CD4-positive, alpha-beta T cell treated with Interleukin-6 for 4 hours (primary cell): ENCODE results near the gene PPM1G.
A peak's percentile ranks its signal among the peaks of the same experiment; 100 is the strongest.

Experiments used
- DNase-seq: peaks from one replicate; pipeline ENCODE4 v3.0.0-alpha.2; 2020; ENCODE audit warnings: mixed read lengths

Gene PPM1G

GRCh38 chr2:27408601-27409320, 630 bp downstream of the PPM1G start:
- DNase-seq, result no peak

DNA sequence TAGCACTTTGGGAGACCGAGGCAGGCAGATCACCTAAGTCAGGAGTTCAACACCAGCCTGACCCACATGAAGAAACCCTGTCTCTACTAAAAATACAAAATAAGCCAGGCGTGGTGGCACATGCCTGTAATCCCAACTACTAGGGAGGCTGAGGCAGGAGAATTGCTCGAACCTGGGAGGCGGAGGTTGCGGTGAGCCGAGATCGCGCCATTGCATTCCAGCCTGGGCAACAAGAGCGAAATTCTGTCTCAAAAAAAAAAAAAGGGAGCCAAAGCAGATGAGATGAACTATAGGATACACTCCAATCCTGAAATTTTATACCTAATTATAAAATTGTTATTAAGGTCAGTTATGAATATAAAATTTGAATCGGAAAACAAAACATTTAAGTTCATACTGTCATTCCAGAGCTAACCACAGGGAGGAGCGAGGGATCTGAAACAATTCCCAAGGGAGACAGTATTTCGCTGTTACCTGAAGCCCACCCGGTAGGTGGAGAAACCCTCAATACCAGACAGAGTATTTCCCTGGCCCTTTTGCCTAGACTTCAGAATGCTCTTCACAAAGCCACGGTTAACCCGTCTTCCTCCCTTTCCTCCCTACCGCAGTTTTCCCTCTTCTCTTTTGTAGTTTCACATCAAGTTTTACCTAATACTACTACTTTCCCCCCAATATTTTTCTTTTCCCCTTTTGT, 1.4 kb downstream of the PPM1G start:
- no peak for DNase-seq

DNA sequence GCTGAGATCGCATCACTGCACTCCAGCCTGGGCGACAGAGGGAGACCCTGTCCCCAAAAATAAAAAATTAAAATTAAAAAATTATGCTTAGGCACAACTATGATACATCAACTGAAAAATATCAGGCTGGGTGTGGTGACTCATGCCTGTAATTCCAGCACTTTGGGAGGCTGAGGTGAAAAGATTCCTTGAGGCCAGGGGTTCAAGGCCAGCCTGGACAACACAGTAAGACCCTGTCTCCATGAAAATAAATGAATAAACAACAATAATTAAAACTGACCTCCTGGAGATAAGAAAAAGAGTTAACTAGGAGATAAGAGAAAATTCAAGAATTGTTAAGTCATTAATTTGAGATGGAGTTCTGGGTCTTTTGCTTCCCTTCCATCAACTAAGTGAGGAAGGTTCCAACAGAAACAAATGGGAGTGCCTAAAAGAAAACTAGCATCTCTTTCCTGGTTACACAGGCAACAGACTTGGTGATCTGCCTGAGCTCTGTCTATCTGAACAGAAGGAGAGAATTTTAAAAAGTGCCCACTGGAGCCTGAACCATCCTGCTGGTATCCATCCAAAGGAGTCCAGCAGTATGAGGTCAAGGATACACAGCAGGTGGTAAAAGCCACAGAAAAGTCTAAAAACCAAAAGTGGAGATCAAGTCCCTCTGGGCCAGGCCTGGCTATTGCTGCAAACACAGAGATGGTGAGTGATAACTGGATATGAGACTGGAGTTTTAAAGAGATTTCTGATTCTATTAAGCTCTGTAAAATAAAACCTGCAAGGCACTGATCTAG, 8.8 kb downstream of the PPM1G start:
- DNase-seq, result no peak

DNA sequence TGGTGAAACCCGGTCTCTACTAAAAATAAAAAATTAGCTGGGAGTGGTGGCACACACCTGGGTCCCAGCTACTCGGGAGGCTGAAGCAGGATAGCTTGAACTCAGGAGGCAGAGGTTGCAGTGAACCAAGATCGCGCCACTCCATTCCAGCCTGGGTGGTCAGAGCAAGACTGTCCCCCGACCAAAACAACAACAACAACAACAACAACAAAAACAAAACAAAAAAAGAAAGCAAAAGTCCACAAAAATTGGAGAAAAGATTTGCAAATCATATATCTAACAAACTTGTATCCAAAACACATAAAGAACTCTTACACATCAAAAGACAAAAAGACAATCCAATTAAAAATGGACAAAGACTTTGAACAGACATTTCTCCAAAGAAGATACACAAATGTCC, 10.4 kb downstream of the PPM1G start:
- no peak for DNase-seq

GRCh38 chr2:27393225-27393624, 16.2 kb downstream of the PPM1G start:
- DNase-seq, result no peak

- DNase-seq, result no peak
These were observed 18.3 kb downstream of the PPM1G start for GRCh38 chr2:27390822-27391679.

- no peak for DNase-seq
These were observed 27.7 kb downstream of the PPM1G start for GRCh38 chr2:27381577-27382181.

DNA sequence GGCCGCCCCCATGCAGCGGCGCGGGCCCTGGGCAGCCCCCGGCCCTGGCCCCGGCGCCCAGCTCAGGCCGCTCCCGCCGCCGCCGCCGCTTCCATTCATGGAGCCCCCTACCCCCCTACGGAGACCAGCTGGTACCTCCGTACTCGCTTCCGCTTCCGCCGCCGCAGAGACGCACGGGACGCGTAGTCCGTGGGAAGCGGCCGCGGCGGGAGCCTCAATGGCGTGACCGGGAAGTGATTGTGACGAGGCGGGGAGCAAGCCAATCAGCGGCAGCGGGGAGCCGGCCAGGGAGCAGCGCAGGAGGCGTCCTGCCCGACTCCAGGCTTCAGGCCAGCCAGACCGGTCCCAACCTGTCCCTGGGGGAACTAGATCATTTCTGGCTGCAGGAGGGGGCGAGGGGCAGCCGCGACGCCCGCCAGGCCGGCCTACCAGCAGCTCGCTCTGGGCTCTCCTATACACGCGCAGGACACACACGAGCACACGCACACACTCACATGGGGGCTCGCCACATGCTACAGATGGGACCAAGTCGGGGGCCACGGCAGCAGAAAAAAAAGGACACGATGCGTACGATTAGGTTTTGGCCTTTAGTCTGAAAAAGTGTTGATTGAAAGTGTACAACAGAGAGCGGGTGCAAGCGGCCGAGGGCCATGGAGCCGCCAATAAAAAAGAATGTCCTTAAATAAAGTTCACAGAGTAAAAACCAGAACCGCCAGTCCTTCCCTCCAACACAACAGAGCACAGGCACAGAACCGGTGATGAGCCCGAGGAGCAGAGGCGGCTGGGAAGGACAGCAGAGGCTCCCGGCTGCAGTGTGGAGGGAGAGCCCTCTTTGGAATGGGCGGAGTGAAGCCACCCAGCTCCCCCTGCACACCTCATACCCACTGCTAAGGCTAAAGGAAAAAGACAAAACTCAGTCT, 28.5 kb downstream of the PPM1G start, which contains the start of gene ZNF513:
Gene ZNF513, minus strand, starts transcription at position 109 of the 920 bp plus-strand sequence. CDS start 208 bp downstream, outside the sequence.
- DNase-seq, result peak; percentile 92

GRCh38 chr2:27379836-27380625, 29.4 kb downstream of the PPM1G start:
- peak; percentile 61 for DNase-seq

DNA sequence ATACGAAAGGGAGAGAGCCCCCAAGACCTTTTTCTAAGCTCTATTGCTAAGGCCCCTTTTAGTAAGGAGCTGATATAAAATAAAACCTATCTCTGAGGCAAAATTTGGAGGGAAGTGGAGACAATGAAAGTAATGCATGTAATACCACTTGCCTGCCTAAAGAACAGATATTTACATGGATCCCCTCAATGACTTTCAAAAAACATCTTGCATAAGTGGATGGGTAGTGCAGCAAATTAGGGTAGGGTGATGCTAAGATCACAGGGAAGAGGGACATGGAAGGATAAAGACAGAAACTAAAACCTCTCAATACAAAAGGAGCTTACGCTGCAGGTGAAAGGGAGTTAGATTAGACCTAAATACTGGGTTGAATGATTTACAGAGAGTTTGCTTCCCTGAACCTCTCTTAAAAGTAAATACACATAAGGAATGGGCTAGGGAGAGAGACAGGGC, 30.0 kb downstream of the PPM1G start:
- no peak for DNase-seq

DNA sequence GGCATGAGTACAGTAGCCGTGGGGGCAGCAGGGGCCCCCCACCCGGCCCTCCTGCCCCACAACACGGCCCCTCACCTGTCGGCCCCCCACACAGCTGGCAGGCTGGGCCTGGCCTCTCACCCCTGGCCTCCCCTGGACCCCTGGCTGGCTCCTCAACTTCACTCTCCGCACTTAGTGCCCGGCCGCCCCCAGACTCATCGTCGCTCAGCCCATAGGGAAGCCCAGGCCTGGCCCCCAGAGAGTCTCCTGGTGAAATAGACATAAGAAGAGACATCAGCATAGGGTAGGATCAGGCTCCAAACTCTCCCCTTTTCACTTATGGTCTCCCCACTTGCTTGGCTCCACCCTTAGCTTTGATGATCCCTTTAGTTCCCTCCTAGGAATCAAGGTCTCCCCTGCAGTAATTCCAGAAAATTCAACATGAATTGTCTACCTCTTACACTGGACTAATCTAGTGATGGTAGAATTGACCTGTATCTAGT, 30.5 kb downstream of the PPM1G start:
- DNase-seq, result no peak

- DNase-seq, result peak; percentile 15
These were observed 31.1 kb downstream of the PPM1G start for GRCh38 chr2:27378096-27378808.

DNA sequence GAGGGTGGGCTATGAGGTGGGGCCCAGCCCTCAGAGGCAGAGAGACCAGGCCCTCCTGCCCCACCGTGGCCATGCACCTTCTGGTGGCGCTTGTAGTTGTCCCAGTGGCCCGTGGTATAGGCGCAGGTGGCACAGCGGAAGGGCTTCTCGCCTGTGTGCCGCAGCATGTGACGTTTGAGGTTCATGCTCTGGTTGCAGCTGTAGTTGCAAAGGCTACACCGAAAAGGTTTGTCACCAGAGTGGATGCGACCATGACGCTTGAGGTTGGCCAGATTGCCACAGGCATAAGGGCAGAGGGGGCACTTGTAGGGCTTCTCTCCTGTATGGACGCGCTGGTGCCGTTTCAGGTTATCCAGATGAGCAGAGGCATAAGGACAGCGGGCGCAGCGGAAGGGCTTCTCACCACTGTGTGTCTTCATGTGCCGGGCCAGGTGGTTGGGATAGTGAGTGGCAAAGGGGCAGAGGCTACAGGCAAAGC, 31.7 kb downstream of the PPM1G start:
- no peak for DNase-seq

DNA sequence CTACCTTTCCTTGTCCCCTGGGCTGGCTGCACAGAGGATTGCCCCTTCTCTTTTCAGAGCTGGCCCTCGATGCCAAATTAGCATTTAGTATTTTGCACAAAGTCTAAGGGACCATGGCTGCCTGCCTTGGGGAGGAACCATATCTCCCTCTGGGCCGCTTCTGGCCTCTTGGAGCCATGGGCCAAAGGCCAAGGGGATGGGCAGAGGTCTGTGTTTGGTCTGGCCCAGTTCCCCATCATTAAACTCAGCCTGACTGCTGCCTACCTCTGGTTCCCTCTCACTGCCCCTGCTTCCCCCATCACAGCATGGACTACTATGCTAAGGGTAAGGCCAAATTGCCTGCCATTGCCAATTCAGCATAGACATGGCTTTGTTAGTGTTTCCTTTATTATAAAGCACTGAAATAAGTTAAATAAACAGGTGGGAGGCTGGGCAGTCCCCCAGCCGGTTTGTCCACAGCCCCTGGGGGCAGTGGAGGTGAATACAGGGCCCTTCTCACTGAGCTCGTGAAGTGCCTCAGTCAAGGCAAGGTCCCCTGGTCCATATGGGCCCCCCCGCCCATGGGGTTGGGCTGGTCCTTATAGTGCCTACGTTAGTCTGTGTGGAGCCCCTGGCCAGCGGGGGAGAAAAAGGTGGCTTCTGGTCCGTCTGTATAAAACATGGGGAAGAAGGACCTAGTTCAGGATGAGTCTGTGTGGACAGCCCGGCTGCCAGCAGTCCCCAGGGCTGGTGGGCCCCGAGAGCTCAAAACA, 32.3 kb downstream of the PPM1G start:
- no peak for DNase-seq

- no peak for DNase-seq
These were observed 33.1 kb downstream of the PPM1G start for GRCh38 chr2:27376151-27376865.

GRCh38 chr2:27375513-27376099, 33.8 kb downstream of the PPM1G start:
- no peak for DNase-seq

- DNase-seq, result no peak
These were observed 35.8 kb downstream of the PPM1G start for GRCh38 chr2:27373567-27373966.
